Fibroblast of the conjunctiva (primary cell): ENCODE results near the gene DCLK1.

Experiments used
- DNase-seq: peaks from one replicate; pipeline ENCODE4 v3.0.0-alpha.2; 2010; ENCODE audit warnings: low read depth

DCLK1 gene

DNA sequence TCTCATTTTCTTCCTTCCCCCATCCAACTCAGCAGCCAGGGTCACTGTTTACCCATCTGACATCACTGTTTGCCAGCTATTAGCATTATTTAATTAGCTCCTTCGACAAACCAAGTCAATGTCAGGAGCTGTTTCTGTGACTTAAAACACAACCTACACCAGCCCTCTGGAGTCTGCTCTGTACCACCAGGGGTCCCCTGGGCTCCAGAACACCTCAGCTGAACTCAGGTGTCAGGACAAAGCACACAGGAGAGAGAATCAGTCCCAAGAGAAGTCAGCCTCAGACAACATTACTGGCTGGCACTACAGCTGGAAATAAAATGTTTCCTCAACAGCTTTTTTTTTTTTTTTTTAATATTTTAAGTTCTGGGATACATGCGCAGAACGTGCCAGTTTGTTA, 45.1 kb downstream of the DCLK1 start:
- no peak for DNase-seq

DNA sequence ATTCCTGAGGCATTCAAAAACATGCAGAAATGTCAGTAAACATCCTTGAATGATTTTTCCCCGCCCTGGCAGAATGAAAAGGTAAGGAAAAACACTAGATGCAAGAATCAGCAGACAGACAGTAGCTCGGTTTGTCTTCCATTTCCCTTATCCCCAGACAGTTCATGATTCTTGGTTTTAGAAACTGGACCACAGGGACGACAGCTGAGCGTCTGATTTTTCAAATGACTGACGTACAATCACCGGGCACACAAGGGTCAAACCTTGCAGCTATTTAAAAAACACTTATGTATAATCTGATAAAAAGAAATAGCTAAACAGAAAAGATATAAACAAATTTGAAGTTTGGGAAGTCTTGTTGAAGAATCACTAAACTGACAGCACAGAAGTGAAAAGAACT, 47.1 kb downstream of the DCLK1 start:
- no peak for DNase-seq

DNA sequence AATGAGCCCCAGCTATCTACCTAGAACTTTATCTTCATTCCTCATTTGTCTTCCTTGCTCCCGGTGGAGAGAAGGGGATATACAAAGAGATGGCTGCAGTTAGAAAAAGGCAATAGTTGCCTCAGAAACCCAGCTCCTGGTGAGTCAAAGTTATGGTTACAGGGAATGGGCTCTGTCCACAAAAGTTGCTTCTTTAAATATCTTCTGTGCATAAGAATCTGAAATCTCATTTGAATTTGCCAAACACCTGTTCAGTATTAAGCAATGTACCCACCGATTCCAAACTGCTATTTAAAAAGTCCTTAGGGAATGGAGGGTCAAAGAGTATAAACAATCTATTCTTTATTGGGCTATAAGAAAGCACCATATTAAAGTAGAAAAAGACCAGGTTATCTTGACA, 48.4 kb downstream of the DCLK1 start:
- DNase-seq = no peak

DNA sequence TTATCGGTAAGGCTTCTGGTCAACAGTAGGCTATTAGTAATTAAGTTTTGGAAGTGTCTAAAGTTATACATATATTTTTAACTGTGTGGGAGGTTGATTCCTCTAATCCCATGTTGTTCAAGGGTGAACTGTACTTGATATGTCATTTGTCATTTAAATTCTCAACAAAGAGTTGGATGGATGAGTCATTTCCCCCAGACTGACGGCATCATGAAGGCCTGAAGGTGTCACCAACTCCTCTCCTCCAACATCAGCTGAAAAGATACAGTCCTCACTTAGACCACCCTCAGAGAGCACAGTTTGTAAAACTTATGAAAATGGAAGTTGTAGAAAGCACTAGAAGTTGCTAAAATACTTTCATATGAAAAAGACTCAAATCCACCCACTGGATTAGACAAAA, 48.8 kb downstream of the DCLK1 start:
- no peak for DNase-seq

DNA sequence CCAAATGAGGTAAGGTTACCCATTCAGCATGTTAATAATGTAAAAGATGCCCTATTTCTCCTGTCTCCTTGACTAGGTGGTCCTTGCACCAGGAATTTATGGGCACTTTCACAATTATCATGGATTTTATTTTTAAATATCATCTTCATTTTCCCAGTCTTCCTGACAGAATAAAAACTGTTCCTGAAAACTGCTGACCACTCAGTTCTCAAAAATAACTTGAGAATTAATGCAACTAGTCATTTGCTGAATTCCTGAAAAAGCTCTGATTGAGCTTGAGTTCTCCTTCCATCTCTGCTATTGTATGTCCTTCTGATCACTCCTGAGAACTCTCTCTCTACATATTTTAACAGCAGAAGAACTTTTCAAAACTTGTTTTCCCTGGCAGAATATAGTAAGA, 55.0 kb downstream of the DCLK1 start:
- no peak for DNase-seq

DNA sequence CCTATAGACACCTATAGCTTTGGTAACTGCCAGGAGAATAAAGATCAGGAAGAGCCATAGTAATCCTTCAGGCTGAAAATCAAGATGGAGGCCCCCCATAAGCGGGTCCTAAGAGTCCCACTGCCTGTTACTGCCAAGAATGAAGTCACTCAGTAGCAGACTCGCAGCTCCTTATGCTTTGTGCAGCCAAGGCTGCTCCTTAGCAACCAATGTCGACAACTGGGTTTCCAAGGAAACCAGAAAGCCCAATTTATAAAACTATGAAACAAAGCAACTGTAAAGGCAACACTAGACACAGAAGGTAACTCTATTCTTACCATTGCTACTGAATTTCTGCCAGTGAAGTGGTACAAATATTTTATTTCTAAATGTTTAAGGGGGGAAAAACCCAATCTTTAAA, 56.5 kb downstream of the DCLK1 start:
- no peak for DNase-seq

DNA sequence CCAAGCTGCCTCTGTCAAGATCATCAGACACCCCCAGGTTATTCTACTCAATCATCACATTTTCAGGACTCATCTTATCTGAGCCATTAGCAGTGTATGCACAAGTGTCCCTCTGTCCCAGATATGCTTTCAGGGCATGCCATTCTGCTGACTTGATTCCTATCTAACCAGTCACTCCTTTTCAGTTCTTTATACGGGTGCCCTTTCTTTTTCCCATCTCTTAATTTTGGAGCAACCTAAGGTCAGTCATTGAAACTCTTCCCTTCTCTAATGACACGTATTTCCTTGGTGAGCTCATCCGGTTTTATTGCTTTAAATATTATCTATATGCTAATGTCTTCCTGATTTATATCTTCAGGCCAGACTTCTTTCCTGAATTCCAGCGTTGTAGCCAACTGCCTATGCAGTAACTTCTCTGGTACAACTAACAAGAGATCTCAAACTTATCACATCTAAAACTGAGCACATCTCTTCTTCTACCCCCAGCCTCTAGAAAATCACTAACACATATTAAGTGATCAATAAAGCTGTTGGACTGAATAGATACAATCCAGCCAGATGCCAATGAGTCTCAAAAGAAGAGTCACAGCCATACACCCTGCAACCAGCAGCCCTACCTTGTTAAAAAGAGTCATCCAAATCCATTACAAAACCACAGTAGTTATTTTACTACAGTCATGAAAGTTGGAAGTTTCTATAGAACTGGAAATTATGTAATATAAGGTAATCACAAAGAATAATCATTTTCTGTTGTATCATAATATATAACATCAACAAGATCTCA, 58.8 kb downstream of the DCLK1 start:
- no peak for DNase-seq

DNA sequence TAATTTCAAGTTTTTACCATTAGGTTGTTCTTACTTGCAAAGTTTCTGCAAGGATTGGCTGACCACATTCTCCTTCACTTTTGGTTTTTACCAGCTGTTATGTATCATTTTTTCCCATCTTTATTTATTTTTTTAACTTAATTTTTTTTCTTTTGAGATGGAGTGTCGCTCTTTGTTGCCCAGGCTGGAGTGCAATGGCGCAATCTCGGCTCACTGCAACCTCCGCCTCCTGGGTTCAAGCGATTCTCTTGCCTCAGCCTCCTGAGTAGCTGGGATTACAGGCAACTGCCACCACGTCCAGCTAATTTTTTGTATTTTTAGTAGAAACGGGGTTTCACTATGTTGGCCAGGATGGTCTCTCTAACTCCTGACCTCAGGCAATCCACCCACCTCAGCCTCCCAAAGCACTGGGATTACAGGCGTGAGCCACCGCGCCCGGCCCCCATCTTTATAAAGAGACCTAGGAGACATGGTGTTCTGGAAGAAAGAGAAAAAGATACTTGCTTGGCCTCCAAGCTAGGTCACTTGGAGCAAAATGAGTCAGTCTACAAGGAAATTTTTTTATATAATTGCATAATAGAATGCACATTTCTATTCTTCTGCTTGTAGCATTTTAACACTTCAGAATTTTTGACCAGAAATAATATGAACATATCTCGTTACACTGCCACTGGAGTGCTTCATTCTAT, 60.5 kb downstream of the DCLK1 start:
- peak; percentile 31 for DNase-seq

DNA sequence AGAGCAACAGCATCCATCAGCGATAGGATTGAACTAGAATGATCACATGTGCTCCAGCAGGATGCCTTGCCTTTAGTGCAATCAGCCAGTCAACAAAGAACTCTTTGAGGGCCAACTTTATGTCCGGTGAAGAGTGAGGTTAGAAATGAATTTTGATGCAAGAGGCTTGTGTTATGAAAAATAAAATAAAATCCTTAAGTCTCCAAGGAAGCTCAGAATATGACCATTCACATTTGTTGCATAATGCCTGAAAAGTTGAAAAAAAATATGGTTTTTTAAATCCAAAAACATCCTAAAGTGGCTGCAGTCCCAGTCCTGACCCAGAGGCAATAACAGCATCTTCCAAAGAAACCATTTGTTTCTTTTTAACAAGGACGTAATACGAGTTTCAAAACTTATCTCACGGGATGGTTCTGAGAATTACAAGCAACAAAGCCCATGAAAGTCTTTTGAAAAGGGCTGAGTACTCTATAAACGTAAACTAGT, 61.3 kb downstream of the DCLK1 start:
- DNase-seq = peak; percentile 68

DNA sequence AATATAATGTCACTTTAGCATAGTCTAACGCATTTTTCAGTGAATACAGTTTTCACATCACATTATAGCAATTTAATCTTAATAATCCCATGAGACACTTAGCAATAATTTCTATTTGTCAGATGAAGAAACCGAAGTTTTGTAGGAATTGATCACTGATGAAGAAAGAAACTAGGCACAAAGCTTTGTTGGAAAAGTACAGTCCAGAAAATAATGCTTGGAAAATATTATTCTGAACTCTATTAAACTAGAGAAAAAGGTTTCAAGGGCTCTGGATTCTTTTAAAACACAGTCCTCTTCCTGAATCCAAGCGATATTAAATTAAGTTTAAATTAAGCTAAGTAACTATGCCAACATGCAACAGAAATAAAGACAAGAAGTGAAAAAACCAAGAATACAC, 62.2 kb downstream of the DCLK1 start:
- DNase-seq = no peak

DNA sequence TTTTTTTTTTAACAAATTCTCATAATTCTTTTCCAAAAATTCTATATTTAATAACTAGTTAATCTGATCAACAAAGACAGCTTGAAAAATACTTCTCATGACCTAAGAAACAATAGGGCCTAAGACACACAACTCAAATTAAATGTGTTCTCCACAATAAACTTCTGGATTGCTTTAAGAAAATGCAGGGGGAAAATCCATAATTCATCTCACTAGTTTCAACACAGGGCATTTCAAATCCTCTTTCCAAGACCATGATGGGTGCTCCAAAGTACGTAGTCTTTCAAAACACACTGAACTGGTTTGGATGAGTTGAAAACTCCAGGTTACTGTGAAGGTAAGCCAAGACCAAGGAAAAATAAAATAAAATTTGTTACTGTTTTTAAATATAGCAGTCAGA, 62.6 kb downstream of the DCLK1 start:
- no peak for DNase-seq

DNA sequence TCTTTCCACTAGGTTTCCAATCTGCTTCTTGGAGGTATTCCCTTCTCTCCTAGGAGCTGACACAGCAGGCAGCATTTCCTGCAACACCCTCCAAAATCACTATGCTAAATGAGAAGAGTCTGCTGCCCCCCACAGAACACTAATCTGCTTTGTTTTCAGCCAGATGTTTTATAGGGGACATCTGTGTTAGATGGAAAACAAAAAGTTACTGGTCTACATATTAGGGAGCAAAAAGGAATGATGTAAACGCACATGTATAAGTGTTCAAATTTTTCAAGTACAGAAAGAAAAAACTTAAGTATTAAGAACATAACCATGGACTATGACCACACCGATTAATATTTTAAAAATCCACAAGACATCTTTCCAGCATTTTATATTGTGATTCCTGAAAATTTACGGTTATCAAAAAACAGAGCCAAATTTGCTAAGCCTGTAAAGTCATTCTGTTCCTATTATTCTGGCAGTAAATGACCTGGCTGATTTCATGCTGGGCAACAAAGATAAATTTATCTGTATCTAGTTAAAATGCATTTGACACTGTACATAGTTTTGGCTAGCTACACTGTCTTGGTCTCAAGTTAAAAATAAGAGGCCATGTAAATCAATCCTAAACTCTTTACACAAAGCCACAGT, 63.3 kb downstream of the DCLK1 start:
- DNase-seq = no peak

DNA sequence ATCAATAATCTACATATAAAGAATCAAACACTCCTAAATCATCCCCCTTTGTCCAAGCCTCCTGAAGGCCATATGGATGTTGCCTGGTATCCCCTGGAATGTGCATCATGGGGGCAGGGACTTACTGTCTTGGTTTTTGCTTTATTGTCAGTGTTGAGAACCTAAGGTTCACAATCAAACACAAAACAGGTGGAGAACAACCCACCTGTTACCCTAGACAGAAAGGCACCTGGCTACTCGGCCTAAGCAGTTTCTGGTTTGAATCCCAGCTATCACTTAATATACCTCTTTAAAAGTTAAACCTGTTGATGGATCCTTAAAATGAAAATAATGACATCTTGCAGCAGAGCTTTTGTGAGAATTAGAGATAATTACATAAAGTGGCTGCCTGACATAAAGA, 68.9 kb downstream of the DCLK1 start:
- DNase-seq = no peak

DNA sequence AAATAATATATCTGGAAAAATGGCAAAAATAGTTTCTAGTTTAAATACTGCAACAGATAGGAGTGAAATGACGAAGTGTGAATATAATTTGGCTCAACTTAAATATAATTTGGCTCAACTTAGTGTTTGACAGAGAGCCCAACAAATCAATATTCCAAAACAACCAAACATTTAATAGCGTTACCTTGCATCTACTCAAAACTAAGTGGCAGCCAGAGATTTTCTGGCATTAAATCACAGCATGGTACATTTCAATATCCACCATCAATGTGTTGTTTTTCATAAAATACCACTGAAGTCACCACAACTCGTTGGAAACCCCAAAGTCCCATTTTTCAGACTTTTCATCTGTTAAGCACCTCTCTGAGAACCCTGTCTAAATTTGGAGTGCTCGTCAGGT, 69.6 kb downstream of the DCLK1 start:
- no peak for DNase-seq

DNA sequence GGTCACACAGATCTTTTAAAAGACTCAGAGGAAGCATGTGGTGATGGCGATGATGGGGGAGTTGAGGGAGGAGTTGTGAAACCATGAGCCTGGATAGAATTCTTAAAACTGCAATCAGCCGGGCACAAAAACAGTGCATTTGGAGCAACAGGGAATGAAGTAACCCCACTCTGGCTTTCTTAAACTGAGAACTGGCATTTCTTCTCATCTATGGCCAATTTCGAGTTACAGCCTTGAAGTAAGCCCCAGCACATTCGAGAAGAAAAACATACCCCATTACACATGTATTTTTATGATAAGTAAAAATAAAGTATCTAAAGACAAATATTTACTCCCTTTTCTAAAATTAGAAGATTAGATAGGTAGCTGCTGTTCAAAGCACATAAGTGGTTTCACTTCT, 70.1 kb downstream of the DCLK1 start:
- DNase-seq = no peak

DNA sequence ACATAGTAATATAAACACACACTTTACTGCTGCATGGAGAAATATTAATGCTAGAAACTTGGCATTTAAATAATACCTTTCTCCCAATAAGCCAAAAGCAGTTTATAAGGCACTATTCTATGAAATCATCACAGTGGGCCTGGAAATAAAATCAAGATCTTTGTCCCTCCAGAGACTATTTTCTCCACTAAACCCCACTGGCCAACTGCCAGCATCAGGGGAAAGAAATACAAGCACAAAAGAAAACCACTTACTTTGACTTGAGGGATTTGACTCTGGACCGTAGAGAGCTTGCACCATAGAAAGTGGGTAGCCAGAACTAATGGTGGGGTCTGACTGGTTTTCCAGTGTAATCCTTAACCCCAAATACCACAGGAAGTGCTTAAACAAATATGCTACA, 71.9 kb downstream of the DCLK1 start:
- no peak for DNase-seq

DNA sequence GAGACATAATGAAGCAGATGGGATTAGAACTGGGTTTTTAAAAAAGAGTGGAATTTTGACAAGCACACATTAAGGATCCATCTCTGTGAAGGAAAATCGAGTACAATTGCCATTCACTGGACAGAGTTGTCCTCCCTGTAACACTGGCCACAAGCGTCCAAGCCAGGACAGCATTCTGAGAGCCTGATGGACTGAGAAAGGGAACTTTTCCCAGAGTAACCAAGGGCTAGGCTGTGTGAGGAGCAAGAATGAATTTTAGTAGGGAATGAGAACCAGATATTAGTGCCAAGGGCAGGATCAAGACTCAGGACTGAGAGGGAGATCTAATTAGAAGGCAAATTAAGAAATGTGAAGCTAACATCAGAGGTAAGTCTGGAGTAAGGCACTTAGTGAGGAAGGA, 73.1 kb downstream of the DCLK1 start:
- DNase-seq = no peak

DNA sequence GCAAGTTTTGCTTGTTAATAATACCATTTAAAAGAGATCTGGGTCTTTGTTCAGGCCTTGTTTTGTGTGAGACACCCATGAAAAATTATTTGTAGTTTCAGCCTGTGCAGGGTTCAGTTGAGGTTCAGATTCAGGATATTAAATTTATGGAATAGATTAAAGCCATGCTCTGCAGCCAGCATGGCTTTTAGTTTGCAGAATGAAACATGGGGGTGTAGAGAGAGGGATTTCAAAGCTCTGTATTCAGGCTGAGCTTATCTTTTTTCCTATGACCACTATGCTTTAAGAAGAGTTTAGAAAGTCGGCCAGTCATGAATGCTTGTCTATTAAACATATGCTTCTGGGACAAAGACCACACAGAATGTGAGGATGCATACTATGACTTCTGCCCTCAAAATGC, 73.6 kb downstream of the DCLK1 start:
- DNase-seq = no peak

DNA sequence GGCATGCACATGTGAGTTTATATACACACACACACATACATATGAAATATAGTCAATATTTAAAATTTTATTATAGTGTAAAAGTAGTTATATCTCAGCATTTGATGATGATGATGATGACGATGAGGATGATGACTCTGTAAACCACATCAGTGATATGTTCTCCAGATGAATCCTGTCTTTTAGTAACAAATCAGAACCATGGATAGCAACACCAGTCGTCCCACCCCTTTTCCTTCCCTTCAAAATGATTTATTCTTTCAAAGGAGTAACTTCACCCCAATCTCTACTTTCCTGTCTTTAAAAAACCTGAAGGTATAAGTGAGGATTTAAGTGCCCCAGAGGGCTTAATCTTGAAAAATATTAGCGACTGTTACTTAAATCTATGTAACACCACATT, 74.1 kb downstream of the DCLK1 start:
- DNase-seq = no peak

DNA sequence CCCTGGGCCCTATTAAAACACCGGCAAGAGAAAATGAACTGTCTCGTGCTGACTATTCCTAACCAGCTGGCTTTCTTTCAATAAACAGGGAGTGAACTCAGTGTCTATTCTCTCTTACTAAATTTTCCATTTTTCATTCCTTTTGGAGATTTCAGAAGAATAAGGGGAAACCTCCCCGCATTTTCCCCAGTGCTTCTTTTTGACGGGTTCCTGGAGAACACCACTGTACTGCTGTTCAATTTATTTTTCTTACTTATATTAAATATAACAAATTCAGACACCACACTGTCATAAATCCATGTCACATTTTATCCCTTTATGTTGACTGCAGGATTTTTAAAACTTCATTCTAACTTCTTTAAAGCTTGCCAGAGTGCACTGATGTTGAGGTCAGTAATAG, 75.8 kb downstream of the DCLK1 start:
- no peak for DNase-seq

DNA sequence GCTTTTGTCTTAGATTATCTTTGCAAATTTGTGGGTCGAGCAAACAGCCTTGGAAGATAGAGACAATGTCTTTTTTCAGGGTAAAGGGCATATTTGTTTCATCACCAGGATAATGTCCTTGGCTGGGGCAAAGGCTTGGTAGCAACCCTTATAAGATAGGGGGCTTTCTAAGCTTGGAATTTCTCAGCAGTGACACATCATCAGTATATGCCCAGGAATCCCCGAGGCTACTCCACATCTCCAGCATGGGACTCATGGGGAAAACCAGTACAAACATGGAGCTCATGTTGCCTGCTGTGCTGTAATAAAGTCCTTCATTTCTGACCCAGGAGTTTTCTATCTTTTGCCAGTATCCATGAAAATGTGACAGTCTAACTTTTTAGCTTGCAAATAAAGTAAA, 77.1 kb downstream of the DCLK1 start:
- no peak for DNase-seq

DNA sequence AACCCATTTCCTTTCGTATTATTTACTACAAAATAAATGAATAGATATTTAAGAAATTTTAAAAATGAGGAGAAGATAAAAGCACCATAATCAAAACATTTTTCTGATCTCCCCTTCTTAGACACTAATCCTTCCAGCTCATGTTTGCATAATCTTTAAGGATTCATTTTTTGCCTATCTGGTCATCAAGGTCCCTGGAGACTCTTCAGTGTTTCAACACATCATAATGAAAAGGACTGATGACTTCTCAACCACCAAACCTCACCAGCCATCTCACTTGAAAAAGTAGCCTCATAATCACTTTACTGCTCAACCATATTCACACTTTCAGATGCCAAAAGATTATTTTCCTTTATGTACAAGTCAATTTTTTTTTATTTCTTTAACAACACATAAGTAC, 80.1 kb downstream of the DCLK1 start:
- DNase-seq = no peak

DNA sequence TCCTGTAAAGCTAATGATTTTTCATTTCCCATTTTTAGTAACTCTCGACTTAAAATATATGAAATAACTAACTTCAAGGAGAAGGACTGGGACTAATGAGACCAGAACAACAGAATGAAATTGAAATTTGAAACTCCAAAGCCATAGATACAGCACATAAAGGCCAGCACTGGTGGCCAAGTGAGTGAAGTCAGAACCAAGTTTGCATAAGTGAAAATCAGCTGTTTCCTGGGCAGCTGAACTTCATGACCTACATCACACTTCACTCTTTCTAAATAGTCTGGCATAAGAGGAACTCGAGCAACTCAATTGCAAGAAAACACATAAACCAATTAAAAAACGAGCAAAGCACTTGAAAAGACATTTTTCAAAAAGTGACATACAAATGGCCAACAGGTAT, 84.5 kb downstream of the DCLK1 start:
- DNase-seq = no peak
